Stomach (tissue), 4 donors: Measurements from ENCODE around the gene ZNF70.

ENCODE experiments used
- CTCF ChIP-seq, 7 experiments: fragments of 450-650 bp in 4 of 7; fragments of 200-600 bp in 3 of 7; sonication (generic) in 3 of 7; IDR thresholded peaks; one replicate each; pipeline ENCODE4 v1.5.1; 2016 to 2019; ENCODE audit warnings: antibody characterized with exemption in 7 of 7, control low read depth in 2 of 7, mild to moderate bottlenecking in 1 of 7
- POLR2A ChIP-seq, 4 donors: fragments of 450-650 bp; IDR thresholded peaks; one replicate each; pipeline ENCODE4 v1.6.1; 2016; ENCODE audit warnings: antibody characterized with exemption in 4 of 4, control low read depth in 2 of 4, mild to moderate bottlenecking in 1 of 4, moderate library complexity in 1 of 4

DNA sequence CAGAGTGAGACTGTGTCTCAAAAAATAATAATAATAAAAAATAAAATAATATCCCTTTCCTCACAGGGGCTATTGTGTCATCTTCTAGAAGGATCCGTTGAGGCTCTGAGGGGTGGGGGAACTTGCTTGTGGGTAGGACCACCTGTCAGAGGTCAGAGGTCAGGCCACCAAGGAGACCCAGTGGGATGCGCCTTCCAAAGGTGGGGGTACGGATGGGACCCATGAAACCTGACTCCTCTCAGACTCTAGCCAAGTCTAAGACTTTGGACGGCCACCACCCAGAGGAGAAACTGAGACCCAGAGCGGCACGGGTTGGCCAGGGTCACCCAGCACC is 21.4 kb upstream of the ZNF70 start:
- TF ChIP-seq CTCF (IDR thresholded peaks at IDR 0.05): no peak
- TF ChIP-seq POLR2A (IDR thresholded peaks at IDR 0.05): no peak
